Left ventricle myocardium inferior (tissue), 1 donor: Measurements from ENCODE around the gene MS4A10. TPM values are rescaled to one million over a fixed set of nuclear protein-coding genes. Genes with fewer than 3 reads are reported as not detected.

ENCODE experiments used
- DNase-seq: peaks from one replicate; pipeline ENCODE4 v3.0.0-alpha.2; 2020
- H3K27ac ChIP-seq: fragments of 200-600 bp; replicated peaks from 2 replicates; pipeline ENCODE4 v1.8.0; 2021
- H3K27me3 ChIP-seq: fragments of 200-600 bp; 2 replicates; pipeline ENCODE4 v1.8.0; 2021; ENCODE audit warnings: low read depth
- H3K36me3 ChIP-seq: fragments of 200-600 bp; 2 replicates; pipeline ENCODE4 v1.8.0; 2021
- H3K4me1 ChIP-seq: fragments of 200-600 bp; 2 replicates; pipeline ENCODE4 v1.8.0; 2021
- H3K4me3 ChIP-seq: fragments of 200-600 bp; 2 replicates; pipeline ENCODE4 v1.8.0; 2021; ENCODE audit warnings: mild to moderate bottlenecking, moderate library complexity
- H3K9me3 ChIP-seq: fragments of 200-600 bp; replicated peaks from 2 replicates; pipeline ENCODE4 v1.8.0; 2021
- intact Hi-C: fragments of 100-400 bp; cut with micrococcal nuclease; formaldehyde crosslinking; loops from one replicate; pipeline ENCODE4 v1.11.0; 2022
- total RNA-seq: library from RNA; stranded (reverse); fragmentation: NEBNext Ultra II Directional; extraction: Animal tissue kit (Norgen Biotek cat#: 25700); gene quantifications from one replicate; pipeline ENCODE4 v1.2.1, GENCODE V29; 2021
- TF ChIP-seq, protein P1 (sequence below): fragments of 200-600 bp; IDR thresholded peaks from 2 replicates; pipeline ENCODE4 v1.8.0; 2021; ENCODE audit warnings: antibody characterized with exemption, mild to moderate bottlenecking, borderline replicate concordance
- donor health status: DM: no; HTN: yes; CAD: no; lungs with severe emphysema.

Gene MS4A10
- total RNA-seq, 1 donor from 2014 or later = not detected

GRCh38 chr11:60781981-60782316 is 3.2 kb upstream of the MS4A10 start:
- intact Hi-C loops = no loop called here
- peaks cover 30% of the 10 kb centered on the region for H3K4me1 ChIP-seq
- H3K27ac ChIP-seq = no peak overlapping the region
- DNase-seq = no peak
- H3K4me3 ChIP-seq = no peak overlapping the region
- H3K36me3 ChIP-seq = no peaks in the 10 kb centered on the region
- TF ChIP-seq, protein P1, sequence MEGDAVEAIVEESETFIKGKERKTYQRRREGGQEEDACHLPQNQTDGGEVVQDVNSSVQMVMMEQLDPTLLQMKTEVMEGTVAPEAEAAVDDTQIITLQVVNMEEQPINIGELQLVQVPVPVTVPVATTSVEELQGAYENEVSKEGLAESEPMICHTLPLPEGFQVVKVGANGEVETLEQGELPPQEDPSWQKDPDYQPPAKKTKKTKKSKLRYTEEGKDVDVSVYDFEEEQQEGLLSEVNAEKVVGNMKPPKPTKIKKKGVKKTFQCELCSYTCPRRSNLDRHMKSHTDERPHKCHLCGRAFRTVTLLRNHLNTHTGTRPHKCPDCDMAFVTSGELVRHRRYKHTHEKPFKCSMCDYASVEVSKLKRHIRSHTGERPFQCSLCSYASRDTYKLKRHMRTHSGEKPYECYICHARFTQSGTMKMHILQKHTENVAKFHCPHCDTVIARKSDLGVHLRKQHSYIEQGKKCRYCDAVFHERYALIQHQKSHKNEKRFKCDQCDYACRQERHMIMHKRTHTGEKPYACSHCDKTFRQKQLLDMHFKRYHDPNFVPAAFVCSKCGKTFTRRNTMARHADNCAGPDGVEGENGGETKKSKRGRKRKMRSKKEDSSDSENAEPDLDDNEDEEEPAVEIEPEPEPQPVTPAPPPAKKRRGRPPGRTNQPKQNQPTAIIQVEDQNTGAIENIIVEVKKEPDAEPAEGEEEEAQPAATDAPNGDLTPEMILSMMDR = no peak
- H3K27me3 ChIP-seq = no peaks in the 10 kb centered on the region
- H3K9me3 ChIP-seq = peaks cover 4% of the 10 kb centered on the region

GRCh38 chr11:60782393-60783140 is 2.6 kb upstream of the MS4A10 start:
- Histone ChIP-seq H3K9me3 (peaks cover 4% of the 10 kb centered on the region), H3K4me3 (no peak overlapping the region), H3K27me3 (no peaks in the 10 kb centered on the region), H3K27ac (no peak overlapping the region), H3K4me1 (peaks cover 30% of the 10 kb centered on the region), H3K36me3 (no peaks in the 10 kb centered on the region)
- DNase-seq = no peak
- intact Hi-C loops = no loop called here
- TF ChIP-seq, protein P1 = no peak

DNA sequence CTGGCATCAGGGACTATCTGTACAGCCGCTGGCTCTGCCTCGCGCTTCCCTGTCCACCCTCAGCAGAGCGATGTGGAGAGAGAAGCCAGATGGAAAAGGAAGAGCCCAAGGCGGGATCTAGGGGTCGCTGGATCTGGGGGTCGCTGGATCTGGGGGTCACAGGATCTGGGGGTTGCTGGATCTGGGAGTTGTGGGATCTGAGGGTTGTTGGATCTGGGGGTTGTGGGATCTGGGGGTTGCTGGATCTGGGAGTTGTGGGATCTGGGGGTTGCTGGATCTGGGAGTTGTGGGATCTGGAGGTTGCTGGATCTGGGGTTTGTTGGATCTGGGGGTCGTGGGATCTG is 2.0 kb upstream of the MS4A10 start:
- intact Hi-C loops = no loop called here

GRCh38 chr11:60783911-60784310 is 1.2 kb upstream of the MS4A10 start:
- H3K27me3 ChIP-seq = no peaks in the 10 kb centered on the region
- no peak overlapping the region for H3K4me3 ChIP-seq
- no peak for DNase-seq
- no peak overlapping the region for H3K27ac ChIP-seq
- peaks cover 4% of the 10 kb centered on the region for H3K9me3 ChIP-seq
- peaks cover 35% of the 10 kb centered on the region for H3K4me1 ChIP-seq
- intact Hi-C loops = no loop called here
- TF ChIP-seq, protein P1 = no peak
- H3K36me3 ChIP-seq = no peaks in the 10 kb centered on the region

More for the DNA sequence above, 2.0 kb upstream of the MS4A10 start:
- H3K36me3 ChIP-seq = no peaks in the 10 kb centered on the region
- TF ChIP-seq, protein P1 = no peak
- H3K27ac ChIP-seq = no peak overlapping the region
- H3K4me1 ChIP-seq = peaks cover 31% of the 10 kb centered on the region
- peaks cover 4% of the 10 kb centered on the region for H3K9me3 ChIP-seq
- H3K4me3 ChIP-seq = no peak overlapping the region
- no peak for DNase-seq
- H3K27me3 ChIP-seq = no peaks in the 10 kb centered on the region

- Histone ChIP-seq H3K4me1 (peaks cover 35% of the 10 kb centered on the region), H3K27me3 (no peaks in the 10 kb centered on the region), H3K9me3 (no peaks in the 10 kb centered on the region), H3K36me3 (no peaks in the 10 kb centered on the region), H3K4me3 (no peak overlapping the region), H3K27ac (no peak overlapping the region)
- TF ChIP-seq, protein P1 = no peak
- no peak for DNase-seq
- intact Hi-C loops = no loop called here
Observed at GRCh38 chr11:60785806-60786361, 751 bp downstream of the MS4A10 start.
